IMR-90 (cell line): Measurements from ENCODE around the gene ASXL3. TPM values are rescaled to one million over a fixed set of nuclear protein-coding genes. Genes with fewer than 3 reads are reported as not detected.

ENCODE experiments used
- ATAC-seq: fragments of 200-7000 bp; cut with Tn5 transposase; 2 replicates; pipeline ENCODE4 v1.9.1; 2020; ENCODE audit warnings: low read depth, mild to moderate bottlenecking, moderate library complexity
- BruUV-seq: library from RNA; stranded (reverse); fragments of 400-500 nt; replicated peaks from 2 replicates; lab custom pipeline; 2021; lab: Mats Ljungman, UMichigan
- CTCF ChIA-PET: fragments of 300-600 bp; formaldehyde crosslinking; extraction: SDS; loops from one replicate; lab custom pipeline; 2021; ENCODE audit warnings: antibody characterized with exemption; lab: Yijun Ruan, JAX
- POLR2A ChIA-PET: fragments of 300-600 bp; sonication (Branson Sonifier 250); formaldehyde crosslinking; loops from one replicate; lab custom pipeline; 2022; ENCODE audit warnings: antibody characterized with exemption; ENCODE audit not compliant: unreplicated experiment; lab: Charles Lee
- DNase-seq: peaks from one replicate; pipeline ENCODE4 v3.0.0; 2013
- H2AFZ ChIP-seq: replicated peaks from 2 replicates; pipeline ENCODE3; 2013; ENCODE audit warnings: low read length, mild to moderate bottlenecking; ENCODE audit not compliant: poor library complexity
- H2AK5ac ChIP-seq: 2 replicates; pipeline ENCODE4 v1.6.1; 2013; ENCODE audit warnings: low read depth, low read length, inconsistent platforms
- H2AK9ac ChIP-seq: replicated peaks from 2 replicates; pipeline ENCODE3; 2013; ENCODE audit warnings: mild to moderate bottlenecking, low read depth, low read length, moderate library complexity; ENCODE audit not compliant: poor library complexity
- H2BK120ac ChIP-seq: 2 replicates; pipeline ENCODE4 v1.6.1; 2013; ENCODE audit warnings: low read depth, low read length, inconsistent platforms
- H2BK15ac ChIP-seq: 3 replicates; pipeline ENCODE4 v1.6.1; 2013; ENCODE audit warnings: low read depth, low read length, inconsistent platforms
- H2BK20ac ChIP-seq: 2 replicates; pipeline ENCODE4 v1.6.1; 2013; ENCODE audit warnings: low read depth, mild to moderate bottlenecking, inconsistent platforms, low read length, moderate library complexity
- H2BK5ac ChIP-seq: 2 replicates; pipeline ENCODE4 v1.6.1; 2013; ENCODE audit warnings: mild to moderate bottlenecking, low read depth, low read length, inconsistent platforms; ENCODE audit not compliant: poor library complexity, severe bottlenecking
- H3K14ac ChIP-seq: replicated peaks from 2 replicates; pipeline ENCODE4 v1.6.1; 2013; ENCODE audit warnings: low read depth, low read length, inconsistent platforms
- H3K18ac ChIP-seq: 2 replicates; pipeline ENCODE4 v1.6.1; 2013; ENCODE audit warnings: low read depth, low read length, control low read depth
- H3K23ac ChIP-seq: 2 replicates; pipeline ENCODE4 v1.6.1; 2013; ENCODE audit warnings: low read depth, low read length, inconsistent platforms
- H3K27ac ChIP-seq: 2 replicates; pipeline ENCODE4 v1.5.1; 2013; ENCODE audit warnings: mild to moderate bottlenecking, control low read depth, low read length; ENCODE audit not compliant: insufficient read depth
- H3K27me3 ChIP-seq: 2 replicates; pipeline ENCODE4 v1.6.1; 2013; ENCODE audit warnings: low read length; ENCODE audit not compliant: control insufficient read depth, insufficient read depth
- H3K36me3 ChIP-seq: 2 replicates; pipeline ENCODE4 v1.6.1; 2013; ENCODE audit warnings: low read length, mixed read lengths; ENCODE audit not compliant: control insufficient read depth, insufficient read depth
- H3K4ac ChIP-seq: 2 replicates; pipeline ENCODE4 v1.6.1; 2013; ENCODE audit warnings: low read depth, low read length, inconsistent platforms
- H3K4me1 ChIP-seq: 2 replicates; pipeline ENCODE4 v1.6.1; 2013; ENCODE audit warnings: low read length, mixed read lengths; ENCODE audit not compliant: control insufficient read depth, insufficient read depth
- H3K4me2 ChIP-seq: 2 replicates; pipeline ENCODE4 v1.6.1; 2013; ENCODE audit warnings: low read depth, mild to moderate bottlenecking, control low read depth, low read length, moderate library complexity
- H3K4me3 ChIP-seq: 2 replicates; pipeline ENCODE4 v1.5.1; 2013; ENCODE audit warnings: low read depth, mild to moderate bottlenecking, control low read depth, low read length, moderate library complexity; ENCODE audit not compliant: insufficient read depth
- H3K56ac ChIP-seq: 2 replicates; pipeline ENCODE4 v1.6.1; 2013; ENCODE audit warnings: low read length, inconsistent platforms; ENCODE audit not compliant: insufficient read depth; ENCODE audit errors: extremely low read depth
- H3K79me1 ChIP-seq, 2 experiments: 2 replicates each; pipeline ENCODE4 v1.6.1; 2013; ENCODE audit warnings: low read length in 2 of 2, inconsistent platforms in 1 of 2, low read depth in 1 of 2
- H3K9ac ChIP-seq: 2 replicates; pipeline ENCODE4 v1.6.1; 2013; ENCODE audit warnings: low read depth, low read length, control low read depth
- H3K9me1 ChIP-seq: 2 replicates; pipeline ENCODE4 v1.6.1; 2013; ENCODE audit warnings: low read length, inconsistent platforms; ENCODE audit not compliant: insufficient read depth
- H3K9me3 ChIP-seq: 2 replicates; pipeline ENCODE4 v1.6.1; 2013; ENCODE audit warnings: low read length; ENCODE audit not compliant: control insufficient read depth, insufficient read depth
- H4K20me1 ChIP-seq: 2 replicates; pipeline ENCODE4 v1.6.1; 2013; ENCODE audit warnings: low read length, inconsistent platforms; ENCODE audit not compliant: insufficient read depth
- H4K5ac ChIP-seq: 2 replicates; pipeline ENCODE4 v1.6.1; 2013; ENCODE audit warnings: mild to moderate bottlenecking, low read depth, low read length, control low read depth
- H4K8ac ChIP-seq, 2 experiments: 2 replicates each; pipeline ENCODE4 v1.6.1; 2013; ENCODE audit warnings: low read depth in 2 of 2, low read length in 2 of 2, control low read depth in 1 of 2, inconsistent platforms in 1 of 2
- H4K91ac ChIP-seq: 2 replicates; pipeline ENCODE4 v1.6.1; 2013; ENCODE audit warnings: low read depth, low read length, inconsistent platforms; ENCODE audit not compliant: insufficient read depth
- BHLHE40 ChIP-seq: fragments of 150-350 bp; IDR thresholded peaks from 2 replicates; pipeline ENCODE4 v1.6.1; 2016; ENCODE audit warnings: mild to moderate bottlenecking, low read depth, low read length
- CEBPB ChIP-seq: IDR thresholded peaks from 2 replicates; pipeline ENCODE4 v1.6.1; 2012; ENCODE audit warnings: low read depth, low read length, improper control_type of control experiment
- CHD1 ChIP-seq: IDR thresholded peaks from 2 replicates; pipeline ENCODE4 v1.6.1; 2012; ENCODE audit warnings: low read depth, low read length, improper control_type of control experiment
- CTCF ChIP-seq: conservative IDR thresholded peaks from 2 replicates; pipeline ENCODE4 v1.5.1; 2012; ENCODE audit warnings: mild to moderate bottlenecking, low read depth, low read length, improper control_type of control experiment
- ELK1 ChIP-seq: fragments of 150-350 bp; IDR thresholded peaks from 2 replicates; pipeline ENCODE4 v1.6.1; 2016; ENCODE audit warnings: low read depth, mild to moderate bottlenecking, low read length, moderate library complexity, borderline replicate concordance
- FOS ChIP-seq: fragments of 150-350 bp; IDR thresholded peaks from 2 replicates; pipeline ENCODE4 v1.6.1; 2016; ENCODE audit warnings: low read depth, low read length
- MAFK ChIP-seq: IDR thresholded peaks from 2 replicates; pipeline ENCODE4 v1.6.1; 2012; ENCODE audit warnings: low read depth, low read length, improper control_type of control experiment
- MAZ ChIP-seq: IDR thresholded peaks from 2 replicates; pipeline ENCODE4 v1.6.1; 2012; ENCODE audit warnings: low read depth, mild to moderate bottlenecking, low read length, improper control_type of control experiment, moderate library complexity, borderline replicate concordance
- MXI1 ChIP-seq: IDR thresholded peaks from 2 replicates; pipeline ENCODE4 v1.6.1; 2012; ENCODE audit warnings: low read depth, mild to moderate bottlenecking, low read length, moderate library complexity, borderline replicate concordance
- NFE2L2 ChIP-seq: fragments of 150-350 bp; IDR thresholded peaks from 2 replicates; pipeline ENCODE4 v1.6.1; 2016; ENCODE audit warnings: low read depth, mild to moderate bottlenecking, low read length
- POLR2A ChIP-seq: IDR thresholded peaks from 2 replicates; pipeline ENCODE4 v1.6.1; 2012; ENCODE audit warnings: mild to moderate bottlenecking, low read depth, low read length
- RAD21 ChIP-seq: IDR thresholded peaks from 2 replicates; pipeline ENCODE4 v1.6.1; 2012; ENCODE audit warnings: low read length, improper control_type of control experiment
- RCOR1 ChIP-seq: IDR thresholded peaks from 2 replicates; pipeline ENCODE4 v1.6.1; 2012; ENCODE audit warnings: mild to moderate bottlenecking, low read length, improper control_type of control experiment; ENCODE audit not compliant: insufficient replicate concordance
- RFX5 ChIP-seq: IDR thresholded peaks from 2 replicates; pipeline ENCODE4 v1.8.0; 2012; ENCODE audit warnings: low read depth, mild to moderate bottlenecking, low read length, moderate library complexity
- SMC3 ChIP-seq: fragments of 150-350 bp; IDR thresholded peaks from 2 replicates; pipeline ENCODE4 v1.6.1; 2016; ENCODE audit warnings: low read depth, mild to moderate bottlenecking, antibody characterized with exemption, low read length, moderate library complexity
- USF2 ChIP-seq: fragments of 150-350 bp; IDR thresholded peaks from 2 replicates; pipeline ENCODE4 v1.6.1; 2017; ENCODE audit warnings: mild to moderate bottlenecking, antibody characterized with exemption, low read length, low read depth
- WGBS, 2 experiments: methylation state at CpG; one replicate each; pipeline versions ENCODE4 v1.1.5 to v1.1.7; 2013; ENCODE audit warnings: missing lambda C conversion rate in 2 of 2; ENCODE audit not compliant: insufficient read length in 1 of 2; ENCODE audit errors: extremely low coverage in 2 of 2; 5-methylcytosine and 5-hydroxymethylcytosine counted together
- dilution Hi-C: fragments of 300-500 bp; cut with HindIII; formaldehyde crosslinking; loops from one replicate; pipeline ENCODE4 v1.14.3; 2018; ENCODE audit warnings: low sequenced_read_pairs; ENCODE audit not compliant: unreplicated experiment
- in situ Hi-C: fragments of 300-500 bp; cut with MboI; formaldehyde crosslinking; loops from 3 replicates; pipeline ENCODE4 v1.14.3; 2019; ENCODE audit warnings: low sequenced_read_pairs, inconsistent platforms, mixed read lengths
- intact Hi-C: fragments of 100-400 bp; cut with micrococcal nuclease; formaldehyde crosslinking; loops from 2 replicates; pipeline ENCODE4 v1.10.0; 2022
- polyA plus RNA-seq, 3 experiments: library from polyadenylated mRNA; depleted of rRNA; stranded (reverse); fragments of >200 nt; gene quantifications; 2 replicates each; pipeline ENCODE4 v1.2.3, GENCODE V29; 2012; ENCODE audit warnings: low replicate concordance in 1 of 3
- total RNA-seq: library from RNA; depleted of rRNA; stranded (reverse); fragments of >200 nt; gene quantifications from 2 replicates; pipeline ENCODE4 v1.2.3, GENCODE V29; 2012

The ASXL3 gene
- total and polyA plus RNA-seq, 2 of the 4 experiments (the other 2 are of a cell fraction): 0.03 to 0.54 TPM

GRCh38 chr18:33558529-33558928 is 19.5 kb upstream of the ASXL3 start:
- no peaks in the 10 kb centered on the region for H4K20me1 ChIP-seq
- ATAC-seq (no peak), DNase-seq (no peak)
- H2AFZ ChIP-seq: no peak overlapping the region
- H2BK120ac ChIP-seq: no peak overlapping the region
- no TSS peak for BruUV-seq
- no peaks in the 10 kb centered on the region for H3K27me3 ChIP-seq
- H2AK5ac ChIP-seq: no peak overlapping the region
- in situ Hi-C loops: no loop called here
- dilution Hi-C loops: no loop called here
- H3K18ac ChIP-seq: no peak overlapping the region
- no peak for TF ChIP-seq MAFK
- no peak for TF ChIP-seq CEBPB
- TF ChIP-seq FOS: no peak
- no peak for TF ChIP-seq CTCF
- no peak for TF ChIP-seq ELK1
- TF ChIP-seq POLR2A: no peak
- no peak for TF ChIP-seq MAZ
- TF ChIP-seq NFE2L2: no peak
- TF ChIP-seq BHLHE40: no peak
- no peak for TF ChIP-seq RCOR1
- TF ChIP-seq RAD21: no peak
- TF ChIP-seq RFX5: no peak
- no peak for TF ChIP-seq SMC3
- TF ChIP-seq MXI1: no peak
- TF ChIP-seq USF2: no peak
- no peak for TF ChIP-seq CHD1
- H2AK9ac ChIP-seq: no peak overlapping the region
- H3K36me3 ChIP-seq: no peaks in the 10 kb centered on the region
- no peak overlapping the region for H3K27ac ChIP-seq
- no peak overlapping the region for H3K4me3 ChIP-seq
- H4K8ac ChIP-seq: no peak overlapping the region
- H3K4ac ChIP-seq: no peak overlapping the region
- peaks cover 2% of the 10 kb centered on the region; the same call in 1 of the 2 replicates for H3K4me1 ChIP-seq
- H4K91ac ChIP-seq: no peak overlapping the region
- WGBS, 2 experiments: no CpG with 5 or more reads among the region's 1 CpG
- no peaks in the 10 kb centered on the region for H3K9me3 ChIP-seq
- no peaks in the 10 kb centered on the region for H3K79me1 ChIP-seq
- H2BK5ac ChIP-seq: no peak overlapping the region
- no peak overlapping the region for H2BK20ac ChIP-seq
- no peaks in the 10 kb centered on the region for H3K9me1 ChIP-seq
- H2BK15ac ChIP-seq: no peak overlapping the region
- H3K4me2 ChIP-seq: no peak overlapping the region
- H3K56ac ChIP-seq: no peak overlapping the region
- ChIA-PET POLR2A (no interaction called here), CTCF (no interaction called here)
- no peak overlapping the region for H3K23ac ChIP-seq
- no peak overlapping the region for H3K14ac ChIP-seq
- no peak overlapping the region for H3K9ac ChIP-seq
- H4K5ac ChIP-seq: no peak overlapping the region
- intact Hi-C loops: no loop called here
